NCI-H774 (cell line): ENCODE results near the gene UBC.
"Not testable (repeated sequence)": the region's sequence is repeated elsewhere in the genome, so short reads cannot be mapped to it uniquely, and the experiment has no call there.

ENCODE experiments used
- DNase-seq: peaks from one replicate; lab custom pipeline; 2025; lab: John Stamatoyannopoulos, UW

UBC gene

DNA sequence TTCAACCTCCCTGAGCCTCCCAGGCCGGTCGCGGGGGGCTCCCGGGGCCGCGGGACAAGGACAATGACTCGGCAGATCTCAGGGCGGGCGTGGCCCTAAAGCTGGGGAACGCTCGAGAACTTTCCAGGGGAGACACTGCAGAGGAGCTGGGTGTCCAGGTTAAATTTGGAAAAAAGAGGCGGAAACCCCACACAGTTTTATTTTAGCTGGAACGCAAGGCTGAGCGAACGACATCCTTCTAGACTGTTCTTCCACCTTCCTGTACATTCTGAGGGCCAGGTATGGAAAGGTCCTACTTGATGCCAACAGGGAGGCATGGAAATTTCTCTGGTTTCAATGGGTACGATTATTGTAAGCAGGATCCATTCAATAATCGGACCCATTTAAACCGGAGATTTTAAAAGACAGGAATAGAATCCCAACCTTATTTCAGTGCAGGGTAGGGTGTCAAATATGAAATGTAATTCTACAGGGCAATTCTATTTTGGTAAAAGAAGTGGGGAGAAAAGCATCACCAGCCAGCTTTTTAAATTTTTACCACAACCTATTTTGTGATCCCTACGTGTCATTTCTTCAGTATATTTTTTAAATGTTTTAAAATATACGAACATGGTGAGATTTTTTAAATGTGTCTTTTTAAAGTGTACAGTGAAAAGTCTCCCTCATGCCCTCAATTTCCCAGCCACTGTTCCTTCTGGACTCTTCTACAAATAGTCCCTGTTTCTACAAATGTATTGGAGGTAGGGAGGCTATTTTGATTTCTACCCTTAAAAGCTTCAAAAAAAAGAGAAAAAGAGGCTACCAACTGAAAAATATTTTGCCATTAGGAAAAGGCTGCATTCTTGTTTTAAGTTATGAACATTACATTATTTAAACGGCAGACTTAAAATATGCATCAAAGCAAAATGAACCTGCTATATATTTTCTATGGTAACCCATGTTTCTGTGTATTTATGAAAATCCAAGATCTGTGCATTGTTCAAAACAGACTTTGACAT is 1.1 kb upstream of the UBC start:
- DNase-seq, result no peak

DNA sequence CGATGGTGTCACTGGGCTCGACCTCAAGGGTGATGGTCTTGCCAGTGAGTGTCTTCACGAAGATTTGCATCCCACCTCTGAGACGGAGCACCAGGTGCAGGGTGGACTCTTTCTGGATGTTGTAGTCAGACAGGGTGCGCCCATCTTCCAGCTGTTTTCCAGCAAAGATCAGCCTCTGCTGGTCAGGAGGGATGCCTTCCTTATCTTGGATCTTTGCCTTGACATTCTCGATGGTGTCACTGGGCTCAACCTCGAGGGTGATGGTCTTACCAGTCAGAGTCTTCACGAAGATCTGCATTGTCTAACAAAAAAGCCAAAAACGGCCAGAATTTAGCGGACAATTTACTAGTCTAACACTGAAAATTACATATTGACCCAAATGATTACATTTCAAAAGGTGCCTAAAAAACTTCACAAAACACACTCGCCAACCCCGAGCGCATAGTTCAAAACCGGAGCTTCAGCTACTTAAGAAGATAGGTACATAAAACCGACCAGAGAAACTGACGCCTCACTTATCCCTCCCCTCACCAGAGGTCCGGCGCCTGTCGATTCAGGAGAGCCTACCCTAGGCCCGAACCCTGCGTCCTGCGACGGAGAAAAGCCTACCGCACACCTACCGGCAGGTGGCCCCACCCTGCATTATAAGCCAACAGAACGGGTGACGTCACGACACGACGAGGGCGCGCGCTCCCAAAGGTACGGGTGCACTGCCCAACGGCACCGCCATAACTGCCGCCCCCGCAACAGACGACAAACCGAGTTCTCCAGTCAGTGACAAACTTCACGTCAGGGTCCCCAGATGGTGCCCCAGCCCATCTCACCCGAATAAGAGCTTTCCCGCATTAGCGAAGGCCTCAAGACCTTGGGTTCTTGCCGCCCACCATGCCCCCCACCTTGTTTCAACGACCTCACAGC is 717 bp downstream of the UBC start:
- DNase-seq, result no peak

DNA sequence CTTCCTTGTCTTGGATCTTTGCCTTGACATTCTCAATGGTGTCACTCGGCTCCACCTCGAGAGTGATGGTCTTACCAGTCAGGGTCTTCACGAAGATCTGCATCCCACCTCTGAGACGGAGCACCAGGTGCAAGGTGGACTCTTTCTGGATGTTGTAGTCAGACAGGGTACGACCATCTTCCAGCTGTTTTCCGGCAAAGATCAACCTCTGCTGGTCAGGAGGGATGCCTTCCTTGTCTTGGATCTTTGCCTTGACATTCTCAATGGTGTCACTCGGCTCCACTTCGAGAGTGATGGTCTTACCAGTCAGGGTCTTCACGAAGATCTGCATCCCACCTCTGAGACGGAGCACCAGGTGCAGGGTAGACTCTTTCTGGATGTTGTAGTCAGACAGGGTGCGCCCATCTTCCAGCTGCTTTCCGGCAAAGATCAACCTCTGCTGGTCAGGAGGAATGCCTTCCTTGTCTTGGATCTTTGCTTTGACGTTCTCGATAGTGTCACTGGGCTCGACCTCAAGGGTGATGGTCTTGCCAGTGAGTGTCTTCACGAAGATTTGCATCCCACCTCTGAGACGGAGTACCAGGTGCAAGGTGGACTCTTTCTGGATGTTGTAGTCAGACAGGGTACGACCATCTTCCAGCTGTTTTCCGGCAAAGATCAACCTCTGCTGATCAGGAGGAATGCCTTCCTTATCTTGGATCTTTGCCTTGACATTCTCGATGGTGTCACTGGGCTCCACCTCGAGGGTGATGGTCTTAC is 1.7 kb downstream of the UBC start:
- not testable (repeated sequence) for DNase-seq

DNA sequence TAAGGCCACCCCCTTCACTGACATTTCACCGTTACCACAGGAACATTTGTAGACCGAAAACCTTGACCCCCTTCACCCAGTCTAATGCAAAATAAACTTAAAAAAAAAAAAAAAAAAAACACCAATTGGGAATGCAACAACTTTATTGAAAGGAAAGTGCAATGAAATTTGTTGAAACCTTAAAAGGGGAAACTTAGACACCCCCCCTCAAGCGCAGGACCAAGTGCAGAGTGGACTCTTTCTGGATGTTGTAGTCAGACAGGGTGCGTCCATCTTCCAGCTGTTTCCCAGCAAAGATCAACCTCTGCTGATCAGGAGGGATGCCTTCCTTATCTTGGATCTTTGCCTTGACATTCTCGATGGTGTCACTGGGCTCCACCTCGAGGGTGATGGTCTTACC is 2.9 kb downstream of the UBC start:
- not testable (repeated sequence) for DNase-seq

DNA sequence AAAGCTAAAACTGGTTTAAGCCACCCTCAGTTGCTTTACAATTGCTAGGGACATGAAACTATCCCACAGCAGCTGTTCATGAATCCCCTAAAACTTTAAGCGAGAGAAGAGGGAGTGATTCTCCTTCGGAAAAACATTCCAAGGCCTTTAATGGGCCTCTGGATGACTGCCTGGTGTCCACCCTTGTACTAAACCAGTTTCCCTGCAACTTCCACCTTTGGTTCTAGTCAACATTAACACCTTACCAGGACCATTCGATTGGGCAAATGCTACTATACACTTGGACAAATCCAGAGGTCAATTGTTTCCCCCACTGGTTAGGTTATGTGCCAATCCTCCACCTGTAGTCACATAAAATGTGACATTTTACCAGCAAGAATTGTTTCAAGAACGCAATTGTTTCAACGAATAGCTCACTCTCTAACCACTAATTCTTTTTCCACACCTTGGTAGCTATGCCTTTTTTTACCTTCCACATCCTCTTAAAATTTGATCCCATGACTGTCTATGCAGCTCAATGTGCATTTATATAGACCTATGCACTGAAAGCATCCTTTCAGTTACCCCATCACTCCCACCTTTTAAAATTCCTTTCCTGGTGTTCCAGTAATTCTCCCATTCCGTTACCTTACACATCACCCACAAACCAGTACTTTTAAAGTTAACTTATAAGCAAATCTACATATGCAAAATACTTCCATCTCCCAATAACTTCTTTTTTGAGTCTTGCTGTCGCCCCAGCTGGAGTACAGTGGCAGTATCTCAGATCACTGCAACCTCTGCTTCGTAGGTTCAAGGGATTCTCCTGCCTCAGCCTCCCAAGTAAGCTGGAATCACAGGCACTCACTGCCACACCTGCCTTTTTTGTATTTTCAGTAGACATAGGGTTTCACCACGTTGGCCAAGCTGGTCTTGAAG is 3.6 kb downstream of the UBC start:
- DNase-seq, result no peak

DNA sequence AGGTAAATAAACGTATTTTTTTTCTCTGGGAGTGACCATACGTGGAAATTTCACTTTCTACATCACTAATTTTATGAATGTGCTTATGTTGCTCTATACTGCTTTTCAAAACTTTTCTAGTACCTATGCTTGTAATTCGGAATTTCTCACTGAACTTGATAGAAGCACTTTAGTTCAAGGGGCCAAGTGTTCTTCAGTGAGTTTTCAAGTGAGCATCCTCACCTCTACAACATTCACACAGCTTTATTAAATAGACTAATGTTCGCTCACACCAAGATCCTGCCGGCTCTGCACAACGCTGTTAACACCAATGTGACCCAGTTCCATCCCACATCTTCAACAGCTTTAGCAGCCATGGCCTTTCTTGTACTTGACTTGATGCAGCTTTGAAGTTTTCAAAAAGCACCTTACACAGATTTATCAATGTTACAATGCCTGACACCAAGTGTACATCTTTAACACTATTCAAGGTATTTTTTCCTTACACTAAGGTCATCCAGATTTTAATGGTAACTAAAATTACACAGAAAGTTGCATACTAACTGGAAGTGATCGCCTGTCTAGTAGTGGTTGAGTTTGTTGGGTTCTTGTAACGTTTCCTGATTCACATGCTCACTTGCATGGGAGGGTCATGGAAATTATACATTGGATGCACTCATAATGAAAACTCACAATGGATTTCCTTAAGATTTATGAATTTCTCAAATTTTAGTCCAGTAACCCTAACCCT is 4.5 kb downstream of the UBC start:
- DNase-seq, result no peak

DNA sequence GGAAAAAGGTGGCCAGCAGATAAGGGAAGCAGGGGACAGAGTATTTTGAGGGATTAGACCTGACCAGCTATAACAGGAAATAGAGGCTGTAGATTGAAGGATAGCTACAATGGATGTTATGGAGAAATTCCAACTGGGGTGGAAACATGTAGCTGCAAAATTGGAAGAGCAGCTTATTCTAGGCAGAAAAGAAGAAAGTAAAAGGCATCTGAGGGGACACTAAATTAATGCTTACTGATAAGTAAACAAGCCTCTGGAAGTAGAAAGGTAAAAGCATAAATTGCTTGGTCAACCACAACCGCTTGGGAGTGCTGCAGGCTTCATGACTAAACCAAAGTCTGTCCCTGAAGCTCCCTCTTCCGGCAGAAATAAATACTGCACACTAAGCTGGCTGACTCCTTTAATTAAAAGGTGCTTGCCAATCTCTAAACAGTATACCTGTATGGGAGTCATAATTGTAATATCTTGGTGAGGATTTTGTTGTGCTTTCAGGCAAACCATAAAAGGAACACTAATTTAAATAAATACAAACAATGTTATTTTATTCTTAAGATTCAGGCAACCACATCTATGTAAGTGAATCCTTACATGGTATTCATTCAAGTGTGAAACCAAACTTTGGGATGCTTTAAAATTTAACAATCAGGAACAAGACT is 7.7 kb downstream of the UBC start:
- no peak for DNase-seq

DNA sequence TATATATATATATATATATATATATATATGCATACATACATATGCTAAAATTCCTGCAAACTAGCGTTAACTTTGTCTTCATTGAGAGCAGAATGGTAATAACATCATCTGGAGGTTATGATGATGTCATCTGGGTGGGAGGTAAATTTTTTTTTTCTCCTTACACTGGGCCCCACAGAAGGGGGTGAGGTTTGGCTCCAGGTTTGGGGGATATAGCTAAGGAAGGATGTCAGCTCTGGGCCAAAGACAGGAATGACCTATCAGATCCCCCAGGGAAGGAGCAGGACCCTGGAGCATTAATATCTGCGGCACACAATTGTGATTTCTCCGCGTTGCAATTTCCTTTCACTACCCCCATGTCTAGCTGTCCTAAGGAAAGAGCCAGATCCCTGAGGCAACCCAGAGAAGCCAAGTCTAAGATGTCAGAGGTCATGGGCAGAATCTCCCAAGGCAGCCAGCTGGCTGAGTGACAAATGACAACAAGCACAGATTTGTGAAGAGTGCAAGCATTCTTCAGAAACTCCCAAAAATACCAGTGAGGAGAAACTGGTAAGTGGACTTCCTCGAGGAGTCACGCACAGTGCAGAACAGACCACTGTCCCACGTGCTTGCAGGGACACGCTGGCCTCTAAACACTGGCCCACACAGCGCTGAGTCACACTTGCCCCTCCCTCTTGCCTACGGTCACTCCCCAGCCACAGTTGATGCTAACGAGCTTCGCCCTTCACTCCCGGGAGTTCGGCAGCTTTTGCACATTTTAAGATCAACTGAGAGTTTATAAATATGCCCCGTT is 9.9 kb downstream of the UBC start:
- DNase-seq, result no peak

DNA sequence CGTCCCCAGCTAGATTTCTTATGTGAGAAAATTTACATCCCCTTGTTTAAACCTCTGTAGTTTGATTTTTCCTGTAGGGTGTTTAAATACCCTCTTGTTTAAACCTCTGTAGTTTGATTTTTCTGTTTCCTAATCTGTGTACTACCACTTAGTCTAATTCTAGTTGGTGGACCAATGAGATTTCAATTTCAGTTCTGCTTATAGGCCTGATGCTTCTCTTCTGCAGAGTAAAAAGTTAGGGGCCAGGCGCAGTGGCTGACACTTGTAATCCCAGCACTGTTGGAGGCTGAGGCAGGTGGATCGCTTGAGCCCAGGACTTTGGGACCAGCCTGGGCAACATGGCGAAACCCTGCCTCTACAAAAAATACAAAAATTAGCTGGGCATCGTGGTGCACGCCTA is 11.5 kb downstream of the UBC start:
- no peak for DNase-seq

DNA sequence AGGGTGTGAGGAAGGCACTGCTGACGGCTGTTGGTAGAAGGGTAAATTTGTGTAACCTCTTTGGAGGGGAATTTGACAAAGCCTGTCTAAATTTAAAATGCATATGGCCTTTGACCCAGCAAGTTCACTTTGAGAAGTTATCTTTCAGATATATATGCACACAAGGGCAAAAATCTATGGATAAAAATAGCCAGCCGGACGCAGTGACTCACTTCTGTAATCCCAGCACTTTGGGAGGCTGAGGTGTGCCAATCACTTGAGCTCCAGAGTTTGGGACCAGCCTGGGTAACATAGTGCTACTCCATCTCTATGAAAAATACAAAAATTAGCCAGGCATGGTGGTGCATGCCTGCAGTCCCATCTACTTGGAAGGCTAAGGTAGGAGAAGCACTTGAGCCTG is 13.4 kb downstream of the UBC start:
- no peak for DNase-seq

DNA sequence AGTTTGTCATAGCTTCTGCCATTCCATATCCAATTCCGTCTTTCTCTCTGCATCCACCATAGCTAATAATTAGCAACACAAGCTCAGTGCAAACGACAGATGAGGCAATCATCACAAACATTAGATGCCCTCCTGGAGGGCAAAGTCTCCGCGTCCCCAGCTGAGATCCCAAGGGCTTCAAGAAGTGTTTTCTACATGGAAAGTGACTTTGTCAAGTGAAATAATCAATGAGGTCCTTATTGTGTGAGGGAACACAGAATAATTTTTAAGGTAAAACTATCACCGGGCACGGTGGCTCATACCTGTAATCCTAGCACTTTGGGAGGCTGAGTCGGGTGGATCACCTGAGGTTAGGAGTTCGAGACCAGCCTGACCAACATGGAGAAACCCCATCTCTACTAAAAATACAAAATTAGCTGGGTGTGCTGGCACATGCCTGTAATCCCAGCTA is 14.1 kb downstream of the UBC start:
- not testable (repeated sequence) for DNase-seq

DNA sequence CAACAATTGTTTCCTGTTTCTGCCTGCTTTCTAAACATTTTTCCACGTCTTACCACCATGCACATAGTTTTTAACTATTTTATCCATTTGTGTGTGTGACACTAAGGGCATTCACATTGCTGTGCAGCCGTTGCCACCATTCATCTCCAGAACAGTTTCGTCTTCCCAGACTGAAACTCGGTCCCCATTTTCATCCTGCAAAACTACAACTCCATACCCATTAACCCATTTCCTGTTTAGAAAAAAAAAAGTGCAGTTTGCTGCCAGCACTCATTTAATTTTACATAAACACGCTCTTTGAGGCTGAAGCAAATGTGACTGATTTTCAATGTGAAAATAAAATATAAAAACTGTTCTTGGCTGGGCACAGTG is 15.5 kb downstream of the UBC start:
- no peak for DNase-seq

DNA sequence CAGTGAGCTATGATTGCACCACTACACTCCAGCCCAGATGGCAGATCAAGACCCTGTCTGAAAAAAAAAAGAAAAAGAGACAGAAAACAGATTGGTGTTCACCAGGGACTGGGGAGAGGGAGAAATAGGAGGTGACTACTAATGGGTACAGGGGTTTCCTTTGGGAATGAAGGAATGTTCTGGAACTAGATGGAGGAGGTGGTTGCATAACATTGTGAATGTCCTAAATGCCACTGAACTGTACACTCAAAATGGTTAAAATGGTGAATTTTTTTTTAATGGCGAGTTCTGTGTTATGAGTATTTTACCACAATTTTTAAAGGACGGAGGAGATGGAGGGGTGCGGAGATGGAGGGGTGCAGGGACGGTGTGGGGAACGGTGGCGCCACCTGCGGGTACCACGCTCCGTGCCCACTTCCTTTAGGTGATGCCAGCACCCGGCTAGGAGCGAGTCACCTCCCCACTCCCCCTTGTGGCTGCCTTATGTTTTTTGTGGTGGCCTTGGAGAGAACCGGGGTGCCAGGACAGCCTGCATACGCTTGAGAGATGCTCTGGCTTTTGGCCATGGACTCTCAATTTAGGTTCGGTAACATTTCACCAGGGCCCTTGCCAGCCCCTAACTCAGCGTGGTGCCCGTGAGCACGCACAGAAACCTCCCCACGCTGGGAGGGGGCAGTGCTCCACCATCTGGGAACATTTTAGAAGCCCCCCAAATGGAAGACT is 16.1 kb downstream of the UBC start:
- DNase-seq, result peak; percentile 25

DNA sequence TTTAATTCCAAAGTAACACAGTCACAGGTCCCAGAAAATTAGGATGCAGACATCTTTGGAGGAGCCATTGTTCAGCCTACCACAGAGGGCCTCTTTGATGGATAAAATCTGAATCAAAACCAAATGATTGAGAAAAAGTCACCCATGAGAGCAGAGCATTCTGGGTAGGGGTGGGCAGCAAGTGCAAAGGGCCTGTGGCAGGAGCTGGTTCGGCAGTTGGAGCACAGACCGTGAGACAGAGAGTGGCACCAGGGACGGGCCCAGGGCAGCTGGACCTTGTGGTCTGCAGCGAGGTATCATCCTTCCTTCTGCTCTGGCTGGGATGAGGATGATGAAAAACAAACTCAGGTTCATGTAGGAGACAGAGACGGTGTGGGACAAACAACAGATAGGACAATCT is 18.0 kb downstream of the UBC start:
- DNase-seq, result no peak

DNA sequence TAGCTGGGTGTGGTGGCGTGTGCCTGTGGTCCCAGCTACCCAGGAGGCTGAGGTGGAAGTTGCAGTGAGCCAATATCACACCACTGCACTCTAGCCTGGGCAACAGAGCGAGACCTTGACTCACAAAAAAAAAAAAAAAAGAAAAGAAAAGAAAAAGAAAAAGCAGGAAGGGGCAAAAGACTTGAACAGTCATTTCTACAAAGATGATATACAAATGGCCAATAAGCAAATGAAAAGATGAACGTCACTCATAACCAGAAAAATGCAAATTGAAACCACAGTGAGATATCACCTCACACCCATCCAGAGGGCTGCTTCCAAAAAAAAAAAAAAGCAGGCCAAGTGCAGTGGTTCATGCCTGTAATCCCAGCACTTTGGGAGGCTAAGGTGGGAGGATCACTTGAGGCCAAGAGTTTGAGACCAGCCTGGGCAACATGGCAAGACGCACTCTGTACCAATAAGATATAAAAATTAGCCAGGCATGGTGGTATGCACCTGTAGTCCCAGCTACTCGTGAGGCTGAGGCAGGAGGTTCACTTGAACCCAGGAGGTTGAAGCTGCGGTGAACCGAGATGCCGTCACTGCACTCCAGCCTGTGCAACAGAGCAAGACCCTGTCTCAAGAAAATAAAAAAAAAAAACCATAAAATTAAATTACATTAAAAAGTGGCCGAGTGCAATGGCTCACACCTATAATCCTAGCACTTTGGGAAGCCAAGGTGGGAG is 20.5 kb downstream of the UBC start:
- DNase-seq, result no peak

DNA sequence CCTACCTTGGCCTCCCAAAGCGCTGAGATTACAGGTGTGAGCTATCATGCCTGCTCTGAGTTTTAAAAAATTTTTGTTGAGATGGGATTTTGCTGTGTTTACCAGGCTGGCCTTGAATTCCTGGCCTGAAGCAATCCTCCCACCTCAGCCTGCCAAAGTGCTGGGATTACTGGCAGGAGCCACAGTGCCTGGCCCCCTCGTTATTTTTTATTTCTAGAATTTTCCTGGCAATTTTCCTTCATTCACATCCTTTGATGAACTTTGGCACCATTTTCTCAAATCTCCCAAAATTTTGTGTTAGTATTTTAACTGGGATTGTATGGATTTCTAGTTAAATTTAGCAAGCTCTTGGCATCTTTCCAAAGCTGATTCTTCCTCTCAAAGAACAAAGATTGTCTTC is 26.2 kb downstream of the UBC start:
- DNase-seq, result no peak

DNA sequence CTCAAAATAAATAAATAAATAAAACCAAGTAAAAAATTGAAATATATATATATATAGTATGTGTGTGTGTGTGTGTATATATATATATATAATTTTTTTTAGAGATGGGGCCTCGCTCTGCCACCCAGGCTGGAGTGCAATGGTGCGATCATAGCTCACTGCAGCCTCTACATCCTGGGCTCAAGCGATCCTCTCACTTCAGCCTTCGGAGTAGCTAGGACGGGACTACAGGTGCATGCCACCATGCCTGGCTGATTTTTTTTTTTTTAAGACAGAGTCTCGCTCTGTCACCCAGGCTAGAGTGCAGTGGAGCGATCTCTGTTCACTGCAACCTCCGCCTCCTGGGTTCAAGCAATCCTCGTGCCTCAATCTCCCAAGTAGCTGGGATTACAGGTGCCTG is 26.7 kb downstream of the UBC start:
- DNase-seq, result not testable (repeated sequence)
